Measurements from ENCODE around the gene CPN2.

GRCh38 chr3:194323785-194324735 is 27.1 kb downstream of the CPN2 start:
- no peak for TF ChIP-seq YY1 (IDR thresholded peaks at IDR 0.05; ENCODE audit: low read depth, low read length)
- no peak for TF ChIP-seq POLR2A (IDR thresholded peaks at IDR 0.05; ENCODE audit: low read depth, low read length)
- TF ChIP-seq ASH2L (IDR thresholded peaks at IDR 0.05; ENCODE audit: borderline replicate concordance, low read depth) = no peak
- no peak for TF ChIP-seq POLR2AphosphoS5 (IDR thresholded peaks at IDR 0.05; ENCODE audit: low read length)
- no peak for TF ChIP-seq FOXK2 (IDR thresholded peaks at IDR 0.05)
- TF ChIP-seq CREB1 (IDR thresholded peaks at IDR 0.05; ENCODE audit: low read depth) = no peak
- no peak for TF ChIP-seq SPI1 (IDR thresholded peaks at IDR 0.05; ENCODE audit: borderline replicate concordance, insufficient read depth, low read depth, low read length)
- TF ChIP-seq CTCF (IDR thresholded peaks at IDR 0.05 in 2 of 3, conservative IDR thresholded peaks at IDR 0.05 in 1 of 3; ENCODE audit: control insufficient read depth in 2 of 3, extremely low read depth in 1 of 3, insufficient read depth in 1 of 3, low read depth in 3 of 3, low read length in 3 of 3) = no peak; a peak in 1 of 6 replicates
- no peak for TF ChIP-seq SIN3A (IDR thresholded peaks at IDR 0.05; ENCODE audit: low read depth, low read length)
- no peak; a peak in 1 of 4 replicates for TF ChIP-seq EP300 (IDR thresholded peaks at IDR 0.05; ENCODE audit: borderline replicate concordance in 1 of 2, control insufficient read depth in 1 of 2, low read depth in 2 of 2, low read length in 2 of 2)
- no peak for TF ChIP-seq CEBPZ (IDR thresholded peaks at IDR 0.05; ENCODE audit: low read depth, low read length)
- no peak for TF ChIP-seq ESRRA (IDR thresholded peaks at IDR 0.05; ENCODE audit: low read length)
- TF ChIP-seq NR2C2 (IDR thresholded peaks at IDR 0.05; ENCODE audit: borderline replicate concordance, control insufficient read depth, insufficient read length, low read depth) = no peak
- no peak for TF ChIP-seq RCOR1 (conservative IDR thresholded peaks at IDR 0.05; ENCODE audit: low read depth, low read length)
